Keratinocyte (primary cell): ENCODE measurements around the gene AP5Z1. TPM values are rescaled to one million over a fixed set of nuclear protein-coding genes. Genes with fewer than 3 reads are reported as not detected.

Experiments
- DNase-seq: peaks from one replicate; pipeline ENCODE4 v3.0.0-alpha.2; 2011; ENCODE audit warnings: low read depth, missing footprints, low spot score
- FAIRE-seq: peaks from 2 replicates; lab custom pipeline; 2011; peaks lifted over from hg19 to GRCh38; lab: Jason Lieb, UNC
- H2AFZ ChIP-seq: 2 replicates; pipeline ENCODE4 v1.6.0; 2012; ENCODE audit warnings: low read length, control low read depth, inconsistent platforms; ENCODE audit not compliant: control insufficient read depth
- H3K27ac ChIP-seq: 2 replicates; pipeline ENCODE4 v1.5.1; 2011; ENCODE audit warnings: low read length; ENCODE audit not compliant: control insufficient read depth, insufficient read depth
- H3K27me3 ChIP-seq: 3 replicates; pipeline ENCODE4 v1.6.0; 2011; ENCODE audit warnings: low read length; ENCODE audit not compliant: control insufficient read depth, insufficient read depth; ENCODE audit errors: extremely low read depth
- H3K36me3 ChIP-seq, 2 experiments: 2 replicates in 1 of 2; 3 replicates in 1 of 2; pipeline ENCODE4 v1.5.1; 2011; ENCODE audit warnings: low read length in 2 of 2, mild to moderate bottlenecking in 1 of 2; ENCODE audit not compliant: control insufficient read depth in 2 of 2, insufficient read depth in 2 of 2; ENCODE audit errors: extremely low read depth in 1 of 2
- H3K4me1 ChIP-seq: 3 replicates; pipeline ENCODE4 v1.5.1; 2011; ENCODE audit warnings: low read length; ENCODE audit not compliant: control insufficient read depth, insufficient read depth; ENCODE audit errors: extremely low read depth
- H3K4me2 ChIP-seq: 3 replicates; pipeline ENCODE4 v1.6.0; 2011; ENCODE audit warnings: low read depth, low read length; ENCODE audit not compliant: control insufficient read depth, insufficient read depth; ENCODE audit errors: extremely low read depth
- H3K4me3 ChIP-seq, 3 experiments: fragments of 200-600 bp in 1 of 3; sonication (generic) in 1 of 3; 2 replicates in 2 of 3; 3 replicates in 1 of 3; pipeline ENCODE4 v1.5.1; 2011 to 2016; ENCODE audit warnings: low read length in 3 of 3, mild to moderate bottlenecking in 3 of 3, control low read depth in 2 of 3, inconsistent platforms in 1 of 3, low read depth in 1 of 3, mixed read lengths in 1 of 3, mixed run types in 1 of 3, moderate library complexity in 1 of 3; ENCODE audit not compliant: control insufficient read depth in 2 of 3, insufficient read depth in 2 of 3; ENCODE audit errors: extremely low read depth in 1 of 3
- H3K79me2 ChIP-seq: 2 replicates; pipeline ENCODE4 v1.6.0; 2012; ENCODE audit warnings: low read length; ENCODE audit not compliant: control insufficient read depth, insufficient read depth
- H3K9ac ChIP-seq: 3 replicates; pipeline ENCODE4 v1.6.0; 2011; ENCODE audit warnings: low read length; ENCODE audit not compliant: control insufficient read depth, insufficient read depth; ENCODE audit errors: extremely low read depth
- H3K9me1 ChIP-seq: 3 replicates; pipeline ENCODE4 v1.6.0; 2011; ENCODE audit warnings: low read length; ENCODE audit not compliant: control insufficient read depth, insufficient read depth; ENCODE audit errors: extremely low read depth
- H3K9me3 ChIP-seq: 2 replicates; pipeline ENCODE4 v1.5.1; 2012; ENCODE audit warnings: low read depth, low read length; ENCODE audit not compliant: control insufficient read depth
- H4K20me1 ChIP-seq: 3 replicates; pipeline ENCODE4 v1.6.0; 2011; ENCODE audit warnings: low read length; ENCODE audit not compliant: control insufficient read depth, insufficient read depth; ENCODE audit errors: extremely low read depth
- CTCF ChIP-seq, 3 experiments: IDR thresholded peaks in 1 of 3; conservative IDR thresholded peaks in 1 of 3; optimal IDR thresholded peaks in 1 of 3; 2 replicates in 2 of 3; 3 replicates in 1 of 3; pipeline versions ENCODE3 to v1.5.1; 2011; ENCODE audit warnings: low read length in 3 of 3, mild to moderate bottlenecking in 3 of 3, moderate library complexity in 2 of 3, control low read depth in 1 of 3, inconsistent platforms in 1 of 3; ENCODE audit not compliant: insufficient read depth in 2 of 3; ENCODE audit errors: extremely low read depth in 1 of 3
- EZH2 ChIP-seq: IDR thresholded peaks from one replicate; pipeline ENCODE4 v1.6.1; 2012; ENCODE audit warnings: inconsistent platforms, mild to moderate bottlenecking, low read length, moderate library complexity
- dilution Hi-C: fragments of 300-500 bp; cut with MboI; formaldehyde crosslinking; loops from one replicate; pipeline ENCODE4 v1.7.0; 2020; ENCODE audit warnings: low sequenced_read_pairs; ENCODE audit not compliant: extremely low pct_ligation_motif_present
- polyA plus RNA-seq, 5 experiments: library from polyadenylated mRNA; depleted of rRNA in 3 of 5; stranded (reverse) in 3 of 5; stranded (forward) in 1 of 5; unstranded in 1 of 5; fragments of >200 nt; gene quantifications; 1 replicate in 1 of 5; 2 replicates in 3 of 5; 3 replicates in 1 of 5; pipeline versions ENCODE4 v1.2.1 to v1.2.3, GENCODE V29; 2011 to 2012; ENCODE audit warnings: missing spikeins in 2 of 5, low read depth in 1 of 5, low replicate concordance in 1 of 5

The AP5Z1 gene
- polyA plus RNA-seq, 1 donor (not counting 4 experiments of a cell fraction or from before 2014, with no cell fraction given) = 12.6 TPM

- no peaks in the 10 kb centered on the region for H3K9me3 ChIP-seq
- H3K4me1 ChIP-seq = peaks cover 19% of the 10 kb centered on the region
- DNase-seq = no peak
- H3K4me2 ChIP-seq = no peak overlapping the region
- H3K79me2 ChIP-seq = peaks cover 52% of the 10 kb centered on the region
- no peak for TF ChIP-seq CTCF (optimal IDR thresholded peaks at IDR 0.05 in 1 of 3, IDR thresholded peaks at IDR 0.05 in 1 of 3, conservative IDR thresholded peaks at IDR 0.05 in 1 of 3; ENCODE audit: extremely low read depth in 1 of 3, insufficient read depth in 2 of 3, low read length in 3 of 3)
- no peak for TF ChIP-seq EZH2
- no peak overlapping the region for H2AFZ ChIP-seq
- no peaks in the 10 kb centered on the region for H3K9me1 ChIP-seq
- no peak for FAIRE-seq
- H3K9ac ChIP-seq = no peak overlapping the region
- H4K20me1 ChIP-seq = no peaks in the 10 kb centered on the region
- no peak overlapping the region for H3K27ac ChIP-seq
- dilution Hi-C loops = no loop called here
- H3K36me3 ChIP-seq = peaks cover 15 to 17% of the 10 kb centered on the region in 2 experiments
- H3K27me3 ChIP-seq = no peaks in the 10 kb centered on the region
- H3K4me3 ChIP-seq = no peak overlapping the region
Observed at GRCh38 chr7:4747746-4748145, 27.7 kb upstream of the AP5Z1 start.

GRCh38 chr7:4748231-4748681 lies 27.2 kb upstream of the AP5Z1 start:
- Histone ChIP-seq H3K79me2 (peaks cover 56% of the 10 kb centered on the region), H4K20me1 (no peaks in the 10 kb centered on the region), H3K27me3 (no peaks in the 10 kb centered on the region), H3K9me3 (no peaks in the 10 kb centered on the region), H3K27ac (no peak overlapping the region), H2AFZ (no peak overlapping the region), H3K9me1 (no peaks in the 10 kb centered on the region), H3K4me2 (no peak overlapping the region), H3K36me3 (peaks cover 15 to 16% of the 10 kb centered on the region in 2 experiments), H3K4me3 (no peak overlapping the region), H3K4me1 (peaks cover 19% of the 10 kb centered on the region), H3K9ac (no peak overlapping the region)
- DNase-seq = no peak
- no peak for FAIRE-seq
- TF ChIP-seq CTCF (optimal IDR thresholded peaks at IDR 0.05 in 1 of 3, IDR thresholded peaks at IDR 0.05 in 1 of 3, conservative IDR thresholded peaks at IDR 0.05 in 1 of 3; ENCODE audit: extremely low read depth in 1 of 3, insufficient read depth in 2 of 3, low read length in 3 of 3) (no peak), EZH2 (no peak)
- dilution Hi-C loops = no loop called here
